ENCODE measurements around the gene EXD2.

GRCh38 chr14:69181491-69181890 is 9.8 kb upstream of the EXD2 start:
- TF ChIP-seq EZH2 (IDR thresholded peaks at IDR 0.05; ENCODE audit: insufficient read depth, poor library complexity, severe bottlenecking), result no peak
- TF ChIP-seq EZH2phosphoT487 (IDR thresholded peaks at IDR 0.05; ENCODE audit: insufficient read depth, low read depth), result no peak

Data from GM23248 (cell line).